SK-N-SH treated with all-trans-retinoic acid at 6 μM for 48 hours (cell line): ENCODE data around the gene CARD8.

ENCODE experiments used
- ATAC-seq: fragments of 200-7000 bp; cut with Tn5 transposase; 3 replicates; pipeline ENCODE4 v1.9.1; 2020; ENCODE audit warnings: mild to moderate bottlenecking, moderate library complexity
- ARNTL ChIP-seq: fragments of 450-650 bp; formaldehyde crosslinking; IDR thresholded peaks from 2 replicates; pipeline ENCODE4 v1.5.0; 2020; ENCODE audit warnings: low read depth, mild to moderate bottlenecking, moderate library complexity, borderline replicate concordance
- BACH2 ChIP-seq: fragments of 250-450 bp; sonication (Bioruptor Pico); IDR thresholded peaks from 2 replicates; pipeline ENCODE4 v1.9.0; 2021; ENCODE audit warnings: mild to moderate bottlenecking, borderline replicate concordance
- CREB5 ChIP-seq: fragments of 250-450 bp; sonication (Bioruptor Pico); IDR thresholded peaks from 2 replicates; pipeline ENCODE4 v1.5.1; 2020; ENCODE audit warnings: low read depth, mild to moderate bottlenecking, moderate library complexity
- CSDC2 ChIP-seq: fragments of 250-450 bp; sonication (Bioruptor Pico); IDR thresholded peaks from 2 replicates; pipeline ENCODE4 v1.5.0; 2020; ENCODE audit warnings: mild to moderate bottlenecking, moderate library complexity
- CSRNP3 ChIP-seq: fragments of 250-450 bp; sonication (Bioruptor Pico); IDR thresholded peaks from 2 replicates; pipeline ENCODE4 v1.5.1; 2021; ENCODE audit warnings: mild to moderate bottlenecking, moderate library complexity
- ESRRG ChIP-seq: fragments of 250-450 bp; sonication (Bioruptor Pico); IDR thresholded peaks from 2 replicates; pipeline ENCODE4 v1.6.1; 2021; ENCODE audit warnings: mild to moderate bottlenecking
- GLIS3 ChIP-seq: fragments of 250-450 bp; sonication (Bioruptor Pico); IDR thresholded peaks from 2 replicates; pipeline ENCODE4 v1.5.0; 2020; ENCODE audit warnings: mild to moderate bottlenecking, moderate library complexity
- ISL1 ChIP-seq: fragments of 250-450 bp; sonication (Bioruptor Pico); IDR thresholded peaks from 2 replicates; pipeline ENCODE4 v2.1.2; 2022; ENCODE audit warnings: mild to moderate bottlenecking, moderate library complexity
- OSR1 ChIP-seq: fragments of 250-450 bp; sonication (Bioruptor Pico); IDR thresholded peaks from 2 replicates; pipeline ENCODE4 v1.8.0; 2022; ENCODE audit warnings: moderate library complexity, mild to moderate bottlenecking, inconsistent platforms
- PATZ1 ChIP-seq: fragments of 250-450 bp; sonication (Bioruptor Pico); IDR thresholded peaks from 2 replicates; pipeline ENCODE4 v1.8.0; 2020; ENCODE audit warnings: mild to moderate bottlenecking, moderate library complexity, borderline replicate concordance
- POU6F1 ChIP-seq: fragments of 250-450 bp; sonication (Bioruptor Pico); IDR thresholded peaks from 2 replicates; pipeline ENCODE4 v1.8.0; 2021; ENCODE audit warnings: low read depth, mild to moderate bottlenecking, moderate library complexity, borderline replicate concordance
- RARB ChIP-seq: fragments of 250-450 bp; sonication (Bioruptor Pico); IDR thresholded peaks from 2 replicates; pipeline ENCODE4 v1.8.0; 2021; ENCODE audit warnings: mild to moderate bottlenecking, moderate library complexity
- TCF4 ChIP-seq: fragments of 250-450 bp; sonication (Bioruptor Pico); IDR thresholded peaks from 2 replicates; pipeline ENCODE4 v1.8.0; 2021; ENCODE audit warnings: mild to moderate bottlenecking, moderate library complexity, borderline replicate concordance
- TOX ChIP-seq: fragments of 250-450 bp; sonication (Bioruptor Pico); IDR thresholded peaks from 2 replicates; pipeline ENCODE4 v1.8.0; 2021; ENCODE audit warnings: mild to moderate bottlenecking, moderate library complexity, borderline replicate concordance
- TSHZ2 ChIP-seq: fragments of 250-450 bp; sonication (Bioruptor Pico); IDR thresholded peaks from 2 replicates; pipeline ENCODE4 v1.5.0; 2020; ENCODE audit warnings: mild to moderate bottlenecking, moderate library complexity
- ZC3H10 ChIP-seq: fragments of 250-450 bp; sonication (Bioruptor Pico); IDR thresholded peaks from 2 replicates; pipeline ENCODE4 v1.5.1; 2021; ENCODE audit warnings: mild to moderate bottlenecking, moderate library complexity
- ZFP3 ChIP-seq: fragments of 250-450 bp; sonication (Bioruptor Pico); IDR thresholded peaks from 2 replicates; pipeline ENCODE4 v1.5.0; 2020; ENCODE audit warnings: mild to moderate bottlenecking, moderate library complexity
- ZFP30 ChIP-seq: fragments of 450-650 bp; formaldehyde crosslinking; IDR thresholded peaks from 2 replicates; pipeline ENCODE4 v1.5.0; 2022; ENCODE audit warnings: mild to moderate bottlenecking, moderate library complexity
- ZNF565 ChIP-seq: fragments of 450-650 bp; formaldehyde crosslinking; conservative IDR thresholded peaks from 2 replicates; pipeline ENCODE4 v1.5.0; 2020; ENCODE audit warnings: low read depth, mild to moderate bottlenecking, moderate library complexity
- ZNF70 ChIP-seq: fragments of 450-650 bp; formaldehyde crosslinking; IDR thresholded peaks from 2 replicates; pipeline ENCODE4 v1.5.0; 2020; ENCODE audit warnings: mild to moderate bottlenecking, moderate library complexity
- ZNF8 ChIP-seq: fragments of 450-650 bp; formaldehyde crosslinking; IDR thresholded peaks from 2 replicates; pipeline ENCODE4 v1.5.0; 2020; ENCODE audit warnings: mild to moderate bottlenecking, moderate library complexity

The CARD8 gene

DNA sequence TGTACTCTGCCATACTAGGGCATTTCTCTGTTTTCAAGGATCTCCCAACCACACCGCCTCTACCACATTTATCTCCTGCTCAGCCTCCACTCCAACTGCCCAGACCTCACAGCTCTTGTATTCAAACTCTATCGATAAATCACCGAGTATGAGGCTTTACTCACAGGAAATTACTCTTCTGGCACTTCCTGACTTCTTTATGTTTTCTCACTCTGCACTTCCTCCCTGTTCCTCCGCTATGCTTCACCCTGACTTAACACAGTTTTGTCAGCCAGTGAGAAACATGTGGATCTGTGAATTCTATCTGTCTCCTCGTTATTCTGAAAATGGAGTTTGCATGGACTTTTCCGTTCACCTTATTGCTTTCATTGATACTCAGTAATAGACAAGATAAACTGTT, 2.6 kb upstream of the CARD8 start:
- no peak for ATAC-seq
- no peak for TF ChIP-seq TOX (CRISPR knock-in tag)
- TF ChIP-seq GLIS3 (CRISPR knock-in tag), result no peak
- TF ChIP-seq ZNF8 (CRISPR knock-in tag), result no peak
- TF ChIP-seq PATZ1 (CRISPR knock-in tag), result no peak
- no peak for TF ChIP-seq CSDC2 (CRISPR knock-in tag)
- TF ChIP-seq ZFP3 (CRISPR knock-in tag), result no peak
- TF ChIP-seq CREB5 (CRISPR knock-in tag), result no peak
- no peak for TF ChIP-seq ARNTL (CRISPR knock-in tag)
- no peak for TF ChIP-seq ZNF565 (CRISPR knock-in tag)
- TF ChIP-seq ZNF70 (CRISPR knock-in tag), result no peak
- no peak for TF ChIP-seq ZC3H10 (CRISPR knock-in tag)
- TF ChIP-seq OSR1 (CRISPR knock-in tag), result no peak

DNA sequence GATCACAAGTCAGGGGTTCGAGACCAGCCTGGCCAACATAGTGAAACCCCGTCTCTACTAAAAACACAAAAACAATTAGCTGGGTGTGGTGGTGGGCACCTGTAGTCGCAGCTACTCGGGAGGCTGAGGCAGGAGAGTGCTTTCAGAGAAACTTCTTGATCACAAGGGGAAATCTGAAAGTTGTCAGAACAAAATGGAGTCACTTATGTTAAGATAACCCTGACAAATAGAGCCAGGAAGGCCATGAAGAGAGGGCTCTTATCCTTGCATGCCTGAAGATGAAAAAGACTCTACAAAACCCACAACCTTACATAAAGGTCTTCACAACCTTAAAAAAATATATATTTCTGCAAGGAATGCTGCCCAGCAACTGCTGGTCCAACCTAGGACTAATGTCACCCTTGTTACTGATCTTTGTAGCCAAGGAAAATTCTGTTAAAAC, 1.2 kb downstream of the CARD8 start:
- TF ChIP-seq CSDC2 (CRISPR knock-in tag), result no peak
- TF ChIP-seq TCF4 (CRISPR knock-in tag), result no peak
- TF ChIP-seq TSHZ2 (CRISPR knock-in tag), result no peak
- TF ChIP-seq ZNF565 (CRISPR knock-in tag), result no peak
- no peak for TF ChIP-seq ESRRG (CRISPR knock-in tag)
- TF ChIP-seq OSR1 (CRISPR knock-in tag), result no peak
- no peak for TF ChIP-seq ZC3H10 (CRISPR knock-in tag)
- no peak for TF ChIP-seq TOX (CRISPR knock-in tag)
- no peak for TF ChIP-seq ZNF70 (CRISPR knock-in tag)
- TF ChIP-seq POU6F1 (CRISPR knock-in tag), result no peak
- TF ChIP-seq ZFP30 (CRISPR knock-in tag), result no peak
- TF ChIP-seq BACH2 (CRISPR knock-in tag), result no peak
- TF ChIP-seq, all 23 proteins: peak for 0
- no peak for ATAC-seq

GRCh38 chr19:48253999-48254398, 1.7 kb downstream of the CARD8 start:
- ATAC-seq, result no peak
- TF ChIP-seq ZNF8 (CRISPR knock-in tag), result no peak
- TF ChIP-seq TCF4 (CRISPR knock-in tag), result no peak
- no peak for TF ChIP-seq ZNF565 (CRISPR knock-in tag)
- no peak for TF ChIP-seq ARNTL (CRISPR knock-in tag)
- no peak for TF ChIP-seq ZFP3 (CRISPR knock-in tag)
- no peak for TF ChIP-seq BACH2 (CRISPR knock-in tag)
- TF ChIP-seq CSRNP3, result no peak
- TF ChIP-seq RARB (CRISPR knock-in tag), result no peak
- no peak for TF ChIP-seq ZNF70 (CRISPR knock-in tag)
- TF ChIP-seq ESRRG (CRISPR knock-in tag), result no peak
- TF ChIP-seq ZC3H10 (CRISPR knock-in tag), result no peak
- no peak for TF ChIP-seq CREB5 (CRISPR knock-in tag)
- no peak for TF ChIP-seq ZFP30 (CRISPR knock-in tag)
- no peak for TF ChIP-seq ISL1 (CRISPR knock-in tag)
- TF ChIP-seq POU6F1 (CRISPR knock-in tag), result no peak
- TF ChIP-seq OSR1 (CRISPR knock-in tag), result no peak
- no peak for TF ChIP-seq CSDC2 (CRISPR knock-in tag)
